Measurements from ENCODE around the gene MSI2.

DNA sequence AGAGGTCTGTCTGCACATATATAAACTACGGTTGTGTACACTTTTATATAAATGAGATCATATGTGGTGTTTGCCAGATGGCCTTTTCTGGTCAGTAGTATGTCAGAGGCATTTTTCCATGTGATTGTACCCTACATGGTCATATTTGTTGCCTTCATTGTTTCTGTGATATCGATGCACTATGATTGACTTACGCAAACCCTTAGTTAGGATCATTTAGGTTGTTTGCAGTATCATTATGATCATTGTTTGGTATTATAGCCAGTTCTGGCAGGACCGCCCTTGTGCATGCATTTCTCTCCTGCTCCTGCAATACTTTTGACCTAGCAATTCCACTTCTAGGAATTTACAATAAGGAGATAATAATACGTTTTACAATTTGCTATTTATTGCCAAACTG, 169.1 kb downstream of the MSI2 start:
- TF ChIP-seq, protein P1, sequence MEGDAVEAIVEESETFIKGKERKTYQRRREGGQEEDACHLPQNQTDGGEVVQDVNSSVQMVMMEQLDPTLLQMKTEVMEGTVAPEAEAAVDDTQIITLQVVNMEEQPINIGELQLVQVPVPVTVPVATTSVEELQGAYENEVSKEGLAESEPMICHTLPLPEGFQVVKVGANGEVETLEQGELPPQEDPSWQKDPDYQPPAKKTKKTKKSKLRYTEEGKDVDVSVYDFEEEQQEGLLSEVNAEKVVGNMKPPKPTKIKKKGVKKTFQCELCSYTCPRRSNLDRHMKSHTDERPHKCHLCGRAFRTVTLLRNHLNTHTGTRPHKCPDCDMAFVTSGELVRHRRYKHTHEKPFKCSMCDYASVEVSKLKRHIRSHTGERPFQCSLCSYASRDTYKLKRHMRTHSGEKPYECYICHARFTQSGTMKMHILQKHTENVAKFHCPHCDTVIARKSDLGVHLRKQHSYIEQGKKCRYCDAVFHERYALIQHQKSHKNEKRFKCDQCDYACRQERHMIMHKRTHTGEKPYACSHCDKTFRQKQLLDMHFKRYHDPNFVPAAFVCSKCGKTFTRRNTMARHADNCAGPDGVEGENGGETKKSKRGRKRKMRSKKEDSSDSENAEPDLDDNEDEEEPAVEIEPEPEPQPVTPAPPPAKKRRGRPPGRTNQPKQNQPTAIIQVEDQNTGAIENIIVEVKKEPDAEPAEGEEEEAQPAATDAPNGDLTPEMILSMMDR (conservative IDR thresholded peaks at IDR 0.05; ENCODE audit: low read length) = no peak
- TF ChIP-seq EZH2phosphoT487 (IDR thresholded peaks at IDR 0.05; ENCODE audit: borderline replicate concordance, low read depth, low read length) = no peak
